ENCODE data around the gene SLC25A33.

Gene SLC25A33

DNA sequence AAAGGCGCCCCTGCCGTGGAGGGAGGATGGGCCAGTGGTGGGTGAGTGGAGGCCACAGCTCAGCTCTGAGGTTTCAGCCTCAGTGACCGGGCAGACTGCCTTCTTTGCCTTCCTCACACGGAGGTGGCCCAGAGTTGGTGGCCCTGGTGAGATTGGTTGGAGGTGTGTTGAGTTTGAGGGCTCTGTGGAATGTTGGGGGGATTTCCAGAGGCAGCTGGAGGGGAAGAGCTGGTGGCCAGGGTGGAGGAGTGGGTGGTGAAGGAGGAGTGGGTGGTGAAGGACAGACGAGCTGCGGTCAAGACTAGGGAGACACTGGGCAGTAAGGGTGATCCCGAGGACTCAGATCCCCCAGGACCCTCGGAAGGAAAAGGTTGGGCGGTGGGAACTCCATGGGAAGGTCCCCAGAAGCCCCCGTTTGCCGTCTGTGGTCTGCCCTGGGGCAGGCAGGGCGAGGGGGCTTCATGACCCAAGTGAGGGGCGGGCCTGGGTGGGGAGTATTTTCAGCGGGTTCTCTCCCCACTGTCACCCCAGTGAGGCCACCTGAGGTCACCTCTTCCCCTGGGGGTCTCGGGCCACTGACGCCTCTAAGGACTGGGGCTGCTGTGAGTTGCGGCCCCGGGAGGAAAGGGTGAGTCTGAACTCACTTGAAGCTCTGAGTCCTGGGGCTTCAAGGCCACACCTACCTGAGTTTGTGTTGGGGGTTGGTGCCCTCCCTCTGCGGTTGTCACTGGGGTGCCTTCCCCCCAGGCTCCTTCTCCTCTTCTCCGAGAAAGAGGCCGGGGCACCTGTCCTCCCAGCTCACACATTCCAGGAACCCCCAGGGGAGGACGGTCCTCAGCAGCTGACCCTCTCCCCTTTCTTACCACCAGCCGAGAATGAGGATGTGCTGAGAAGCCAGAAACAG lies 89.5 kb downstream of the SLC25A33 start:
- no peak for DNase-seq

DNA sequence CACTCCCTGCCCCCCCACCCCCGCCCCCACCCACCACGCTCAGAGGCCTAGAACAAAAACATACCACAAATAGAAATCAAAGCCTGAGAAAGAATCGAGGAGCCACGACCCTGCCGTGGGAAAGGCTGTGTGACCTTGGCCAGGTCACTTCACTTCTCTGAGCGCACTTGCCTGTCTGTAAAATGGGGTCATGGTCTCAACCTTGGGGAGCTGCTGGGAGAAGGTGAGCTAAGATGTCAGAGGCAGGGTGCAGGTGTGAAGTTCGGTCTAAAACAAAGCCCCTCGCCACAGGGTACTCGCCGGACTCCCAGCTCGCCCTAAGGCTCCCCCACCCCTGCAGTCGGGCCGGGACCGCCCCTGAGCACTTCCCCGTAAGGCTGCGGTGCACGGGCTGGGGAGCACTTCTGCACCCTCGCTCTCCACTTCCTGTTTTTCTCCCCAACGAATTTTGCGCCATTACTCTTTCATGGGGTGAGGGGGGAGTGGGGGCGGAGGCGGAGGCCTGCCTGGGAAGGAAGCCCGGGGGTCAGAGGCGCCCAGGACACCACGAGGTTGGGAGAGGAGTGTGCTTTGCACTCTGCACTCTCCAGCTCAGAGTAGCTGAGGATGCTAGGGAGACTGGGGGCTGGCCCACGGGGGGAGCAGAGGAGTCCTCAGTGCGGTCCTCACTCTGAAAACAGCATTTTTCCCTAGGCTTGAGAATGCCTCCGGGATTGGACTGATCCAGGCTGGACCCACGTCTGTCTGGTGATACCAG lies 90.4 kb downstream of the SLC25A33 start:
- peak; percentile 77 for DNase-seq

DNA sequence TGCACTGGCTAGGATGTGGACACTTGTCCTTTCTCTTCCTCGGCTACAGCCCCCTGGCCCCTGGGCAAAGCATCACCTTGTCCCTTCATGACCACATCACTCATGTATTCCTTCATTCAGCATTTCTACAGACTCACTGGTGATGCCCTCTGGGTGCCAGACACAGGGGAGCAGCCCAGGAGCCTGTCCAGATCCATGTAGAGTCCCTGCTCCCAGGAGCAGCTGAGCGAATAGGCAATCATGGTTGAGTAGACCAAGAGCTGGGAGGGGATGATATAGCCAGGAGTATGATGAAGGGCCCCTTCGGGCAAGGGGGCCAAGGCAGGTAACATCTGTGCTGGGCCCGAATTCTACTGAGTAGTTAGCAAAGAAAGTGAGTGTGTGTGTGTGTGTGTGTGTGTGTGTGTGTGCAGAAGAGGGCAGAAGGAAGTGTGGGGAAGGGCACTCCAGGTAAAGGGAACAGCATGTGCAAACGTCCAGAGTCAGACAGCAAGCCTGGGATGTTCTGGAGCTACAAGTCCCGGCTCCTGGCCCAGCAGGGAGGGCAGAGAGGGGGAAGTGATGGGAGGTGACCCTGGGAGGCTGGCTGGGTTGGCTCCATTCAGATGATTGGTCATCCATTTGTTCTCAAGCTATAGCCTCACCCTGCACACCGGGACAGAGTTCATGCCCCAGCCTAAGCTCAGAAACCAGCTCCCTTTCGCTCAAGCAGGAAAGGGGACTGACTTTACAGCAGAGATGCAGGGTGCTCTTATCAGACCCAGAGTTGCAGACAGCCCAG lies 91.3 kb downstream of the SLC25A33 start:
- DNase-seq = no peak

DNA sequence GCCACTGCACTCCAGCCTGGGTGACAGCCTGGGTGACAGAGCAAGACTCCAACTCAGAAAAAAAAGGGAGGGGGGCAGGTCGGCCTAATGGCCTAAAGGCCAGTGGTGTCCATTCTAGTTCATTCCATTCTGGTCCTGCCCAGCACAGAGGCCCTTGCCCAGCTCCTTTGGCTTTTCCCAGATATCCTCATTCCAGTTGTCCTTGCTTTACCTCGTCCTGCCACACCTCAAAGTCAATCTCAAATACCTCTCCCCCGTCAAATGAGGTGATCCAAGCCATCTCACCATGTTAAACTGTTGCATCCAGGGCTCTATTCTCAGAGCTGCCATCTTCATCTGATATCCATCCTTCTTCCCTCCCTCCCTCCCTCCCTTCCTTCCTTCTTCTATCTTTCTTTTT lies 92.3 kb downstream of the SLC25A33 start:
- no peak for DNase-seq

DNA sequence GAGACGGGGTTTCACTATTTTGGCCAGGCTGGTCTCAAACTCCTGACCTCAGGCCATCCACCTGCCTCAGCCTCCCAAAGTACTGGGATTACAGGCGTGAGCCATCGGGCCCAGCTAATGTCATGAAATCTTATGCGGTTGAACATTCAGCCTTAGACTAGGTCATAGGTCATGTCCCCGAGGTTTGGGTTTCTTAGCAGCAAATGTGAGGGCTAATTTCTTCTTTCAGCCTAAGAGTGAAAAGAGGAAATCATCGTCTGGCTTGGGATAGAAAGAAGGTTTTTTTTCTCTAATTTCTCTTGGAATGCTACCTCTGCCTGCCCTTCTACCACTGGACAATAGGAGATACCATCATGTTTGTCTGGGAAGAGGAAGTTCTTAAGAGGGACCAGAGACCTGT lies 94.2 kb downstream of the SLC25A33 start:
- DNase-seq = peak; percentile 54

DNA sequence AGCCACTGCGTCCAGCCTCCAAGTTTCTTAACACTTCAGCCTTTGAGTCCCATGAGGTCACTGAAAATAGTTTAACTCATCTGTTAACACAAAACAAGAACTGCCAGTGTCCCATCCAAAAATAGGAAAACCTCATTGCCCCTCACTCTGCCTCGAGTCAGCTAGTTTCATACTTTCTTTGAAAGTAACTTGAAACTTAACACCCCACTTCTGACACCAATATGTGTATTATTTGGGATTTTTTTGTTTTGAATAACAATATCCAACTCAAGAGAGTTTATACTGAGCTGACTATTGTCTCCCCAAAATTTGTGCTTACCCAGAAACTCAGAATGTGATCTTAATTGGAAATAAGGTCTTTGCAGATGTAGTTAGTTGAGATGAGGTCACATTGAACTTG lies 95.3 kb downstream of the SLC25A33 start:
- no peak for DNase-seq
